Measurements from ENCODE around the gene CRISPLD2.
A peak's percentile ranks its signal among the peaks of the same experiment; 100 is the strongest.
"Not testable (repeated sequence)": the region's sequence is repeated elsewhere in the genome, so short reads cannot be mapped to it uniquely, and the experiment has no call there.

Gene CRISPLD2

GRCh38 chr16:84839956-84840355 is 20.2 kb downstream of the CRISPLD2 start:
- DNase-seq (ENCODE audit: low spot score) = peak; percentile 66

GRCh38 chr16:84840687-84841627 is 21.2 kb downstream of the CRISPLD2 start:
- DNase-seq (ENCODE audit: low spot score) = no peak

- DNase-seq (ENCODE audit: low spot score) = no peak
Measured at GRCh38 chr16:84841787-84842300, 22.1 kb downstream of the CRISPLD2 start.

- DNase-seq (ENCODE audit: low spot score) = no peak
Measured at GRCh38 chr16:84842516-84843148, 22.8 kb downstream of the CRISPLD2 start.

- no peak for DNase-seq (ENCODE audit: low spot score)
Measured at GRCh38 chr16:84843149-84844048, 23.6 kb downstream of the CRISPLD2 start.

GRCh38 chr16:84844049-84844350 is 24.2 kb downstream of the CRISPLD2 start:
- DNase-seq (ENCODE audit: low spot score) = peak; percentile 69

- no peak for DNase-seq (ENCODE audit: low spot score)
Measured at GRCh38 chr16:84844559-84845495, 25.0 kb downstream of the CRISPLD2 start.

- DNase-seq (ENCODE audit: low spot score) = no peak
Measured at GRCh38 chr16:84845496-84846002, 25.8 kb downstream of the CRISPLD2 start.

GRCh38 chr16:84847564-84848355 is 28.0 kb downstream of the CRISPLD2 start:
- DNase-seq (ENCODE audit: low spot score) = no peak

GRCh38 chr16:84848986-84849634 is 29.3 kb downstream of the CRISPLD2 start:
- no peak for DNase-seq (ENCODE audit: low spot score)

GRCh38 chr16:84849751-84850150 is 30.0 kb downstream of the CRISPLD2 start:
- DNase-seq (ENCODE audit: low spot score) = no peak

- no peak for DNase-seq (ENCODE audit: low spot score)
Measured at GRCh38 chr16:84850714-84851113, 30.9 kb downstream of the CRISPLD2 start.

GRCh38 chr16:84851192-84852127 is 31.7 kb downstream of the CRISPLD2 start:
- DNase-seq (ENCODE audit: low spot score) = peak; percentile 49

GRCh38 chr16:84853534-84853933 is 33.7 kb downstream of the CRISPLD2 start:
- DNase-seq (ENCODE audit: low spot score) = no peak

- DNase-seq (ENCODE audit: low spot score) = no peak
Measured at GRCh38 chr16:84854759-84855158, 35.0 kb downstream of the CRISPLD2 start.

- DNase-seq (ENCODE audit: low spot score) = not testable (repeated sequence)
Measured at GRCh38 chr16:84855435-84856202, 35.8 kb downstream of the CRISPLD2 start.

GRCh38 chr16:84856203-84856581 is 36.4 kb downstream of the CRISPLD2 start:
- DNase-seq (ENCODE audit: low spot score) = not testable (repeated sequence)

- not testable (repeated sequence) for DNase-seq (ENCODE audit: low spot score)
Measured at GRCh38 chr16:84856811-84857210, 37.0 kb downstream of the CRISPLD2 start.

All from AG08395 (cell line).